Stimulated activated CD4-positive, alpha-beta T cell treated with anti-CD3 and anti-CD28 coated beads, Interleukin-1b, Interleukin-23, amount 100 ng/mL, for 24 hours (primary cell): ENCODE data around the gene MAP2K7.
"Not testable (repeated sequence)": the region's sequence is repeated elsewhere in the genome, so short reads cannot be mapped to it uniquely, and the experiment has no call there.

ENCODE experiments used
- DNase-seq, 4 experiments: peaks; one replicate each; pipeline ENCODE4 v3.0.0-alpha.2; 2020; ENCODE audit warnings: low read depth in 4 of 4, low spot score in 1 of 4

Gene MAP2K7

GRCh38 chr19:7961082-7961481, 57.4 kb downstream of the MAP2K7 start:
- DNase-seq: not testable (repeated sequence)

- DNase-seq: no peak
Measured at GRCh38 chr19:7961920-7962626, 58.4 kb downstream of the MAP2K7 start.

GRCh38 chr19:7962644-7963268, 59.1 kb downstream of the MAP2K7 start:
- DNase-seq: no peak

- DNase-seq: no peak
Measured at GRCh38 chr19:7963566-7963965, 59.9 kb downstream of the MAP2K7 start.
